PFSK-1 (cell line): ENCODE data around the gene S100A6.

ENCODE experiments used
- FOXP2 ChIP-seq: optimal IDR thresholded peaks from 2 replicates; pipeline ENCODE3; 2011; ENCODE audit warnings: borderline replicate concordance, control low read depth, inconsistent platforms; ENCODE audit not compliant: insufficient read depth; ENCODE audit errors: extremely low read length, extremely low read depth
- POLR2AphosphoS5 ChIP-seq: IDR thresholded peaks from 2 replicates; pipeline ENCODE4 v1.6.1; 2012; ENCODE audit warnings: low read depth, mild to moderate bottlenecking, control low read depth, low read length, moderate library complexity
- SIN3A ChIP-seq: IDR thresholded peaks from 2 replicates; pipeline ENCODE4 v1.6.1; 2012; ENCODE audit warnings: mild to moderate bottlenecking, low read length, moderate library complexity, borderline replicate concordance; ENCODE audit not compliant: insufficient read depth
- TAF1 ChIP-seq: IDR thresholded peaks from 2 replicates; pipeline ENCODE4 v1.6.1; 2012; ENCODE audit warnings: low read length, control low read depth, borderline replicate concordance; ENCODE audit not compliant: insufficient read depth
- TF ChIP-seq, protein P1 (sequence below), 2 experiments: IDR thresholded peaks; 2 replicates each; pipeline versions ENCODE4 v1.6.1 to v1.8.0; 2011 to 2012; ENCODE audit warnings: low read depth in 2 of 2, low read length in 2 of 2, control low read depth in 1 of 2, inconsistent platforms in 1 of 2, mild to moderate bottlenecking in 1 of 2, moderate library complexity in 1 of 2; ENCODE audit not compliant: insufficient read depth in 1 of 2

DNA sequence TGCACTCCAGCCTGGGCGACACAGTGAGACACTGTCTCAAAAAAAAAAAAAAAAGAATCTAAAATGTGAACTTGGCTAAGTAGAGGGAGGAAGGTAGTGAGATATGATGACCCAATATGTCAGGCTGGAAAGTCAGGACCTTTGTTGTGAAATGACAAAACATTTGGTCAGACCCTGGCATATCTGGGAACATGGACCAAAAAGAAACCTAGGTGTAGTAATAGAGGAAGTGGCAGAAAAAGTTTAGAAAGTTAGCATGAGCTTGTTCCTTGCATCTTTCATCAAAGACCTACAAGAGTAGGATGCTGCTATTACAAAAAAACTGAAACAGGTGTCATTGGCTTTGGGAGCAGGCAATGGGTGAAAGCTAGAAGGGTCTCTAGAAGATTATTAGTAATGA lies 20.6 kb upstream of the S100A6 start:
- TF ChIP-seq POLR2AphosphoS5, result no peak
- TF ChIP-seq TAF1, result no peak
- no peak for TF ChIP-seq SIN3A
- TF ChIP-seq, protein P1, sequence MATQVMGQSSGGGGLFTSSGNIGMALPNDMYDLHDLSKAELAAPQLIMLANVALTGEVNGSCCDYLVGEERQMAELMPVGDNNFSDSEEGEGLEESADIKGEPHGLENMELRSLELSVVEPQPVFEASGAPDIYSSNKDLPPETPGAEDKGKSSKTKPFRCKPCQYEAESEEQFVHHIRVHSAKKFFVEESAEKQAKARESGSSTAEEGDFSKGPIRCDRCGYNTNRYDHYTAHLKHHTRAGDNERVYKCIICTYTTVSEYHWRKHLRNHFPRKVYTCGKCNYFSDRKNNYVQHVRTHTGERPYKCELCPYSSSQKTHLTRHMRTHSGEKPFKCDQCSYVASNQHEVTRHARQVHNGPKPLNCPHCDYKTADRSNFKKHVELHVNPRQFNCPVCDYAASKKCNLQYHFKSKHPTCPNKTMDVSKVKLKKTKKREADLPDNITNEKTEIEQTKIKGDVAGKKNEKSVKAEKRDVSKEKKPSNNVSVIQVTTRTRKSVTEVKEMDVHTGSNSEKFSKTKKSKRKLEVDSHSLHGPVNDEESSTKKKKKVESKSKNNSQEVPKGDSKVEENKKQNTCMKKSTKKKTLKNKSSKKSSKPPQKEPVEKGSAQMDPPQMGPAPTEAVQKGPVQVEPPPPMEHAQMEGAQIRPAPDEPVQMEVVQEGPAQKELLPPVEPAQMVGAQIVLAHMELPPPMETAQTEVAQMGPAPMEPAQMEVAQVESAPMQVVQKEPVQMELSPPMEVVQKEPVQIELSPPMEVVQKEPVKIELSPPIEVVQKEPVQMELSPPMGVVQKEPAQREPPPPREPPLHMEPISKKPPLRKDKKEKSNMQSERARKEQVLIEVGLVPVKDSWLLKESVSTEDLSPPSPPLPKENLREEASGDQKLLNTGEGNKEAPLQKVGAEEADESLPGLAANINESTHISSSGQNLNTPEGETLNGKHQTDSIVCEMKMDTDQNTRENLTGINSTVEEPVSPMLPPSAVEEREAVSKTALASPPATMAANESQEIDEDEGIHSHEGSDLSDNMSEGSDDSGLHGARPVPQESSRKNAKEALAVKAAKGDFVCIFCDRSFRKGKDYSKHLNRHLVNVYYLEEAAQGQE (IDR thresholded peaks at IDR 0.05; ENCODE audit: insufficient read depth in 1 of 2, low read depth in 2 of 2, low read length in 2 of 2), result no peak
- TF ChIP-seq FOXP2, result no peak
